KOPT-K1 (cell line): Measurements from ENCODE around the gene MGAT5B.

Experiments
- H3K27ac ChIP-seq: fragments of 200-600 bp; sonication (generic); 2 replicates; pipeline ENCODE4 v1.5.1; 2016; ENCODE audit warnings: antibody characterized with exemption, mild to moderate bottlenecking, low read depth, low read length; ENCODE audit not compliant: poor library complexity, severe bottlenecking
- H3K36me3 ChIP-seq: fragments of 200-600 bp; sonication (generic); 2 replicates; pipeline ENCODE4 v1.5.1; 2017; ENCODE audit warnings: antibody characterized with exemption, mild to moderate bottlenecking, low read length, moderate library complexity; ENCODE audit not compliant: insufficient read depth
- H3K9me3 ChIP-seq: fragments of 200-600 bp; sonication (generic); 2 replicates; pipeline ENCODE4 v1.5.1; 2017; ENCODE audit warnings: antibody characterized with exemption, low read length, mild to moderate bottlenecking; ENCODE audit not compliant: insufficient read depth, poor library complexity, severe bottlenecking

MGAT5B gene

GRCh38 chr17:76900723-76901122 lies 32.5 kb downstream of the MGAT5B start:
- Histone ChIP-seq H3K36me3 (no peaks in the 10 kb centered on the region), H3K27ac (no peak overlapping the region), H3K9me3 (no peaks in the 10 kb centered on the region)

- Histone ChIP-seq H3K27ac (no peak overlapping the region), H3K36me3 (no peaks in the 10 kb centered on the region), H3K9me3 (no peaks in the 10 kb centered on the region)
These were observed 33.5 kb downstream of the MGAT5B start for GRCh38 chr17:76901542-76902197.

- Histone ChIP-seq H3K27ac (no peak overlapping the region), H3K36me3 (no peaks in the 10 kb centered on the region), H3K9me3 (no peaks in the 10 kb centered on the region)
These were observed 34.3 kb downstream of the MGAT5B start for GRCh38 chr17:76902476-76902875.

- H3K9me3 ChIP-seq, result no peaks in the 10 kb centered on the region
- no peak overlapping the region for H3K27ac ChIP-seq
- no peaks in the 10 kb centered on the region for H3K36me3 ChIP-seq
These were observed 35.4 kb downstream of the MGAT5B start for GRCh38 chr17:76903631-76904030.

GRCh38 chr17:76904116-76904515 lies 35.9 kb downstream of the MGAT5B start:
- H3K27ac ChIP-seq, result no peak overlapping the region
- no peaks in the 10 kb centered on the region for H3K9me3 ChIP-seq
- no peaks in the 10 kb centered on the region for H3K36me3 ChIP-seq

GRCh38 chr17:76905036-76905435 lies 36.8 kb downstream of the MGAT5B start:
- H3K36me3 ChIP-seq, result no peaks in the 10 kb centered on the region
- H3K27ac ChIP-seq, result no peak overlapping the region
- H3K9me3 ChIP-seq, result no peaks in the 10 kb centered on the region

GRCh38 chr17:76905836-76906235 lies 37.6 kb downstream of the MGAT5B start:
- H3K9me3 ChIP-seq, result no peaks in the 10 kb centered on the region
- no peaks in the 10 kb centered on the region for H3K36me3 ChIP-seq
- H3K27ac ChIP-seq, result no peak overlapping the region

- Histone ChIP-seq H3K9me3 (no peaks in the 10 kb centered on the region), H3K36me3 (no peaks in the 10 kb centered on the region), H3K27ac (no peak overlapping the region)
These were observed 38.3 kb downstream of the MGAT5B start for GRCh38 chr17:76906463-76906862.

- Histone ChIP-seq H3K27ac (no peak overlapping the region), H3K9me3 (no peaks in the 10 kb centered on the region), H3K36me3 (no peaks in the 10 kb centered on the region)
These were observed 39.1 kb downstream of the MGAT5B start for GRCh38 chr17:76907352-76907751.

GRCh38 chr17:76909971-76910760 lies 42.0 kb downstream of the MGAT5B start:
- Histone ChIP-seq H3K27ac (no peak overlapping the region), H3K9me3 (no peaks in the 10 kb centered on the region), H3K36me3 (no peaks in the 10 kb centered on the region)

GRCh38 chr17:76911299-76912017 lies 43.3 kb downstream of the MGAT5B start:
- Histone ChIP-seq H3K9me3 (no peaks in the 10 kb centered on the region), H3K36me3 (no peaks in the 10 kb centered on the region), H3K27ac (no peak overlapping the region)

GRCh38 chr17:76912421-76913164 lies 44.4 kb downstream of the MGAT5B start:
- Histone ChIP-seq H3K9me3 (no peaks in the 10 kb centered on the region), H3K27ac (no peak overlapping the region), H3K36me3 (no peaks in the 10 kb centered on the region)

- Histone ChIP-seq H3K36me3 (no peaks in the 10 kb centered on the region), H3K27ac (no peak overlapping the region), H3K9me3 (no peaks in the 10 kb centered on the region)
These were observed 46.7 kb downstream of the MGAT5B start for GRCh38 chr17:76914937-76915336.

GRCh38 chr17:76915840-76916510 lies 47.8 kb downstream of the MGAT5B start:
- H3K9me3 ChIP-seq, result no peaks in the 10 kb centered on the region
- no peak overlapping the region for H3K27ac ChIP-seq
- H3K36me3 ChIP-seq, result no peaks in the 10 kb centered on the region
